GM18520 (cell line): ENCODE measurements around the gene TNS3.
"Not testable (repeated sequence)": the region's sequence is repeated elsewhere in the genome, so short reads cannot be mapped to it uniquely, and the experiment has no call there.

Experiments used
- ATAC-seq: cut with Tn5 transposase; IDR thresholded peaks from one replicate; pipeline ENCODE4 v1.9.1; 2021; ENCODE audit not compliant: unreplicated experiment

The TNS3 gene

GRCh38 chr7:47543056-47543455, 38.9 kb downstream of the TNS3 start:
- ATAC-seq = no peak

GRCh38 chr7:47542051-47542450, 39.9 kb downstream of the TNS3 start:
- no peak for ATAC-seq

- not testable (repeated sequence) for ATAC-seq
These were observed 40.4 kb downstream of the TNS3 start for GRCh38 chr7:47541485-47541884.

GRCh38 chr7:47540387-47541350, 41.2 kb downstream of the TNS3 start:
- no peak for ATAC-seq

GRCh38 chr7:47540053-47540386, 41.9 kb downstream of the TNS3 start:
- no peak for ATAC-seq

- no peak for ATAC-seq
These were observed 42.4 kb downstream of the TNS3 start for GRCh38 chr7:47539398-47540052.

- no peak for ATAC-seq
These were observed 43.0 kb downstream of the TNS3 start for GRCh38 chr7:47538846-47539311.

GRCh38 chr7:47537716-47538675, 43.9 kb downstream of the TNS3 start:
- no peak for ATAC-seq

GRCh38 chr7:47536661-47537611, 45.0 kb downstream of the TNS3 start:
- no peak for ATAC-seq

- ATAC-seq = no peak
These were observed 45.9 kb downstream of the TNS3 start for GRCh38 chr7:47535704-47536628.

- ATAC-seq = no peak
These were observed 46.7 kb downstream of the TNS3 start for GRCh38 chr7:47535035-47535703.

- no peak for ATAC-seq
These were observed 47.4 kb downstream of the TNS3 start for GRCh38 chr7:47534322-47535034.

GRCh38 chr7:47531584-47532492, 50.1 kb downstream of the TNS3 start:
- ATAC-seq = no peak

- ATAC-seq = no peak
These were observed 51.9 kb downstream of the TNS3 start for GRCh38 chr7:47529826-47530555.

- no peak for ATAC-seq
These were observed 52.5 kb downstream of the TNS3 start for GRCh38 chr7:47529405-47529804.

GRCh38 chr7:47528471-47528870, 53.4 kb downstream of the TNS3 start:
- ATAC-seq = no peak
